ENCODE results near the gene MIP. TPM values are rescaled to one million over a fixed set of nuclear protein-coding genes. Genes with fewer than 3 reads are reported as not detected.

Gene MIP
- total RNA-seq, 1 donor from 2014 or later, result 0.26 TPM

GRCh38 chr12:56477521-56478225, 23.2 kb upstream of the MIP start:
- no peaks in the 10 kb centered on the region for H3K27me3 ChIP-seq (ENCODE audit: control insufficient read depth, insufficient read depth, low read length)
- H3K4me3 ChIP-seq (ENCODE audit: low read depth, low read length), result no peak overlapping the region
- no peak for TF ChIP-seq CTCF (IDR thresholded peaks at IDR 0.05; ENCODE audit: insufficient read depth, low read length, severe bottlenecking)
- FAIRE-seq, result no peak
- H3K36me3 ChIP-seq (ENCODE audit: control insufficient read depth, insufficient read depth, low read length), result no peaks in the 10 kb centered on the region
- no peak for DNase-seq (ENCODE audit: low read depth)

DNA sequence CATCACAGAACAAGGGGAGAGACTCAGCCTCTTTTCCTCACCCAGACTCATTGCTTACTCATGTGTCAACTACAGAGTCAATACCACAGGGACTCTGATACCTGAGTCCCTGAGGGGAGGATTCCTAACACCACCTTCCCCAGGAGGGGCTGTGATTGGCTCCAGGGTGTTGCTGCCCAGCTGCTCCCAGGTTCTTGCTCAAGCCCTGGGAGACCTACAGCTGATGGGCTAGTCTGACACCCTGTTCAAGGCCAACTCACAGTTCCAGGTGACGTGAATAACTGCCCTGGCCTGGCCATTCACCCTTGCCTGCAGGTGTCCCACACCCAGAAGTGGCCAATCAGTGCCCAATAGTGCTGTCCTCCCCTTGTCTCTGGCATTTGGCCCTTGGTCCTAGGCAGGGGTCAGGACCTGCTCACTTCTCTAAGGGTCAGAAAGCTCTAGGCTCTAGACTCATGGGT, 22.5 kb upstream of the MIP start:
- no peak overlapping the region for H3K4me3 ChIP-seq (ENCODE audit: low read depth, low read length)
- H3K27me3 ChIP-seq (ENCODE audit: control insufficient read depth, insufficient read depth, low read length), result no peaks in the 10 kb centered on the region
- TF ChIP-seq CTCF (IDR thresholded peaks at IDR 0.05; ENCODE audit: insufficient read depth, low read length, severe bottlenecking), result no peak
- no peaks in the 10 kb centered on the region for H3K36me3 ChIP-seq (ENCODE audit: control insufficient read depth, insufficient read depth, low read length)
- FAIRE-seq, result peak; percentile 47
- peak; percentile 48 for DNase-seq (ENCODE audit: low read depth)

GRCh38 chr12:56476143-56476542, 21.7 kb upstream of the MIP start:
- FAIRE-seq (no peak), DNase-seq (ENCODE audit: low read depth) (no peak)
- H3K36me3 ChIP-seq (ENCODE audit: control insufficient read depth, insufficient read depth, low read length), result peaks cover under 1% of the 10 kb centered on the region
- no peaks in the 10 kb centered on the region for H3K27me3 ChIP-seq (ENCODE audit: control insufficient read depth, insufficient read depth, low read length)
- no peak overlapping the region for H3K4me3 ChIP-seq (ENCODE audit: low read depth, low read length)
- TF ChIP-seq CTCF (IDR thresholded peaks at IDR 0.05; ENCODE audit: insufficient read depth, low read length, severe bottlenecking), result no peak

DNA sequence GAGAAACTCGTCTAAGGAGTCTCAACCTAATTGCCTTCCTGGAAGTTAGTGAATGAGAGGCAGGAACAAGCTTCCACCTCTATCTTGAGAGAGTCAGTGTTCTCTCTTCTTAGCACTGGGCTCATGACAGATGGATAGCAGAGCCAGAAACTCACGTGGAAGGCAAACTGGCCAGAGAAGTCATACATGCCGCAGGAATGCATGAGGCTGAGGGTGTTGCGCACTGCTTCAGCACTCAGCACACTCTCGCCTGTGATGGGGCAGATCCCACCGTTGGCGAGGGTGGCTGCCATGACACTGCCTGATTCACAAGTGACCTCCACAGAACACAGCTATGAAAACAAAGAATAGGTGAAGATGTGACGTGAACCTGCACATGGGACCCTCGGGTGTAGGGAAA, 19.9 kb upstream of the MIP start:
- Histone ChIP-seq H3K27me3 (ENCODE audit: control insufficient read depth, insufficient read depth, low read length) (no peaks in the 10 kb centered on the region), H3K4me3 (ENCODE audit: low read depth, low read length) (no peak overlapping the region), H3K36me3 (ENCODE audit: control insufficient read depth, insufficient read depth, low read length) (peaks cover 5% of the 10 kb centered on the region)
- FAIRE-seq (peak; percentile 66), DNase-seq (ENCODE audit: low read depth) (no peak)
- no peak for TF ChIP-seq CTCF (IDR thresholded peaks at IDR 0.05; ENCODE audit: insufficient read depth, low read length, severe bottlenecking)

DNA sequence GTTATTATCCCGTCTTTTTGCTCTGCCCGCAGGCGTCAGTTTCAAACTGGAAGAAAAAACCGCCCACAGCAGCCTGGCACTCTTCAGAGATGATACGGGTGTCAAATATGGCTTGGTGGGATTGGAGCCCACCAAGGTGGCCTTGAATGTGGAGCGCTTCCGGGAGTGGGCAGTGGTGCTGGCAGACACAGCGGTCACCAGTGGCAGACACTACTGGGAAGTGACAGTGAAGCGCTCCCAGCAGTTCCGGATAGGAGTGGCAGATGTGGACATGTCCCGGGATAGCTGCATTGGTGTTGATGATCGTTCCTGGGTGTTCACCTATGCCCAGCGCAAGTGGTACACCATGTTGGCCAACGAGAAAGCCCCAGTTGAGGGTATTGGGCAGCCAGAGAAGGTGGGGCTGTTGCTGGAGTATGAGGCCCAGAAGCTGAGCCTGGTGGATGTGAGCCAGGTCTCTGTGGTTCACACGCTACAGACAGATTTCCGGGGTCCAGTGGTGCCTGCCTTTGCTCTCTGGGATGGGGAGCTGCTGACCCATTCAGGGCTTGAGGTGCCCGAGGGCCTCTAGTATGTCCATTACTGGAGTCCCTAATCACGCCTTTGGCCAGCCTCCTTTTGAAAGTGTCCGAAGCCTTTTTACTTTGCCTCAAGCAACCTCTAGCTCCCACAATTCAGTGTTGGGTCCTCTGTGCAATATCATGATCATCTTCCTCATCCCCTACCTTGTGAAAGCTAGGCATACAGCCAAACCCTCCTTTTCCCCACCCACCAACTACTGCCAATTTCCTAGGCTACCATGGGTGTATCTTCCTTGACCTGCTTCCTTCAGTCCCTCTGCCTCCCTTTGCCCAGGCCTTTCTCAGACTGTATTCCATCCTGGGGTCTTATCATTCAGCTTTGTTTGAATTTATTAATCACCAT, 14.8 kb upstream of the MIP start:
- peak overlapping the region; percentile 75 for H3K4me3 ChIP-seq (ENCODE audit: low read depth, low read length)
- no peaks in the 10 kb centered on the region for H3K27me3 ChIP-seq (ENCODE audit: control insufficient read depth, insufficient read depth, low read length)
- DNase-seq (ENCODE audit: low read depth) (no peak), FAIRE-seq (no peak)
- TF ChIP-seq CTCF (IDR thresholded peaks at IDR 0.05; ENCODE audit: insufficient read depth, low read length, severe bottlenecking), result no peak
- H3K36me3 ChIP-seq (ENCODE audit: control insufficient read depth, insufficient read depth, low read length), result peaks cover 6% of the 10 kb centered on the region
